Ascending aorta (tissue), 2 donors: ENCODE measurements around the gene FRMPD4. TPM values are rescaled to one million over a fixed set of nuclear protein-coding genes. Genes with fewer than 3 reads are reported as not detected.
A peak's percentile ranks its signal among the peaks of the same experiment; 100 is the strongest.

Experiments used
- DNase-seq, 2 donors: peaks; one replicate each; pipeline ENCODE4 v3.0.0-alpha.2; 2019; ENCODE audit warnings: low spot score in 2 of 2
- H3K27ac ChIP-seq, 2 donors: fragments of 200-600 bp; sonication (generic); one replicate each; pipeline ENCODE4 v1.5.1; 2016 to 2017; ENCODE audit warnings: mild to moderate bottlenecking in 1 of 2
- H3K27me3 ChIP-seq: fragments of 200-600 bp; sonication (generic); one replicate; pipeline ENCODE4 v1.5.1; 2017
- H3K36me3 ChIP-seq, 2 donors: fragments of 200-600 bp; sonication (generic); one replicate each; pipeline ENCODE4 v1.5.1; 2016
- H3K4me1 ChIP-seq, 2 donors: fragments of 200-600 bp; sonication (generic); one replicate each; pipeline ENCODE4 v1.5.1; 2016 to 2017; ENCODE audit warnings: mild to moderate bottlenecking in 1 of 2
- H3K4me3 ChIP-seq, 2 donors: fragments of 200-600 bp; sonication (generic); one replicate each; pipeline ENCODE4 v1.5.1; 2016 to 2017; ENCODE audit warnings: mild to moderate bottlenecking in 1 of 2
- H3K9me3 ChIP-seq, 2 donors: fragments of 200-600 bp; sonication (generic); one replicate each; pipeline ENCODE4 v1.5.1; 2016
- CTCF ChIP-seq, 3 experiments: fragments of 200-600 bp in 2 of 3; fragments of 450-650 bp in 1 of 3; sonication (generic) in 2 of 3; IDR thresholded peaks; one replicate each; pipeline ENCODE4 v1.5.1; 2016 to 2019; ENCODE audit warnings: antibody characterized with exemption in 3 of 3, mild to moderate bottlenecking in 1 of 3, moderate library complexity in 1 of 3
- intact Hi-C: fragments of 100-400 bp; cut with DNase I; formaldehyde crosslinking; loops from one replicate; pipeline ENCODE4 v1.15.1; 2023
- total RNA-seq: library from RNA; depleted of rRNA; stranded (reverse); fragments of >200 nt; gene quantifications from one replicate; pipeline ENCODE4 v1.1.0, GENCODE V29; 2016

Gene FRMPD4
- total RNA-seq, 1 donor from 2014 or later = not detected

DNA sequence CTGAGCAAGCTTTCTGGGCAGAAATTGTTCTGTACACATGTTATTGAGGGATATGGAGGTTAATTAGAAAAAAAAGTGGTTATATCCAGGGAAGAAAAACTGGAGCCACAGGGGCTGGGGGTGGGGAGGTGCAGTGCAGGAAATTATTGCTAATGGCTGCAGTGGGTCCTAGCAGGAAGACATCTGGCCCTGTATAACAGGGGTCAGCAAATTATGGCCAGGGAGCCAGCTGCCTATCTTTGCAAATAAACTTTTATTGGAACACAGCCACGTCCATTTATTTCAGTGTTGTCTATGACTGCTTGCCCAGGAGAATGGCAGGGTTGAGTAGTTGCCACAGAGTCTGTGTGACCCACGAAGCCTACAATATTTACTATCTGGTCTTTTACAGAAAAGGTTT is 629.6 kb downstream of the FRMPD4 start:
- H3K27ac ChIP-seq = no peak overlapping the region
- no peaks in the 10 kb centered on the region for H3K4me1 ChIP-seq
- intact Hi-C loops = no loop called here
- DNase-seq = no peak
- peaks cover 0 to 7% of the 10 kb centered on the region in 2 donors for H3K9me3 ChIP-seq
- H3K36me3 ChIP-seq = no peaks in the 10 kb centered on the region
- no peak for TF ChIP-seq CTCF (IDR thresholded peaks at IDR 0.05)
- H3K4me3 ChIP-seq = no peak overlapping the region
- no peaks in the 10 kb centered on the region for H3K27me3 ChIP-seq

DNA sequence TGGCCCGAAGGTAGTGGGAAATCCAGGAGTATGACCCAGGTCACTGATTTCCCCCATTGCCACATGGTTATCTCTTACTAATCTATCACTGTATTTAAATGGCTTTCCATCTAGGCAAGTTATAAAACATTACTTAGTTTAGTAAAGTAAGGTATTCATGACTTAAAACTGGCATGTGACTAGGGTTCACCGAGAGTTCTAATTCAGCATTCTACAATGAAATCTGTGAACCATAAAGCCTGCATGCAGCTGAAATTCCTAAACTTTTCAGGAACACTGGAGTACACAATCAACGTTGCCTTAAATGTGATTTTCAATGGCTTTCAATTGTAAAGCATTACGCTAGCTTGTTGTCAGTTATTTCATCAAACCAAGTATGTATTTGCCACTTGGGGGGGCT is 630.2 kb downstream of the FRMPD4 start:
- no peak for DNase-seq
- H3K27ac ChIP-seq = no peak overlapping the region
- peaks cover 0 to 7% of the 10 kb centered on the region in 2 donors for H3K9me3 ChIP-seq
- no peaks in the 10 kb centered on the region for H3K4me1 ChIP-seq
- intact Hi-C loops = no loop called here
- H3K27me3 ChIP-seq = no peaks in the 10 kb centered on the region
- no peak for TF ChIP-seq CTCF (IDR thresholded peaks at IDR 0.05)
- H3K36me3 ChIP-seq = no peaks in the 10 kb centered on the region
- H3K4me3 ChIP-seq = no peak overlapping the region

DNA sequence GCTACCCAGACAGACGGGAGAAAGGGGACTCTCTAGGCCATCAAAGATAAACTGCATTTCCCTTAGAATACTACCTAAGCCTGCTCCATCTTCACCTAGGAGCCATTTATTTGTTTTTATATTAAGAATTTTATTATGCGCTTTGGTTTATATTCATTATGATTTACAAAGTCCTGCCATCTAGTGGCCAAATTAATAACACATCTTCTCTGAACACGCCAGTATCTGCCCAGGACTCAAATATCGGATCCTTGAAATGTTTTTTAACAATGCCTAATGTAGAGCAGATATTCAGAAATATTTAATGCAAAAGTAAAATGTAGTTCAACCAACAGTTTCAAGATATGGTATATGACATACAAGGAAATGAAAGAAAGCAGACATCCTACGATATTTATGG is 632.2 kb downstream of the FRMPD4 start:
- Histone ChIP-seq H3K27me3 (no peaks in the 10 kb centered on the region), H3K4me1 (no peaks in the 10 kb centered on the region), H3K36me3 (no peaks in the 10 kb centered on the region), H3K27ac (no peak overlapping the region), H3K4me3 (no peak overlapping the region), H3K9me3 (peaks cover 0 to 1% of the 10 kb centered on the region in 2 donors)
- intact Hi-C loops = no loop called here
- DNase-seq = no peak
- TF ChIP-seq CTCF (IDR thresholded peaks at IDR 0.05) = peak in 2 of 3 experiments; percentile 37 to 56

GRCh38 chrX:12771445-12772069 is 633.3 kb downstream of the FRMPD4 start:
- no peaks in the 10 kb centered on the region for H3K27me3 ChIP-seq
- no peak for DNase-seq

More at GRCh38 chrX:12771445-12772069, 633.3 kb downstream of the FRMPD4 start:
- H3K4me1 ChIP-seq = no peaks in the 10 kb centered on the region
- H3K27ac ChIP-seq = no peak overlapping the region
- peak in 2 of 3 experiments; percentile 16 to 39 for TF ChIP-seq CTCF (IDR thresholded peaks at IDR 0.05)
- no peaks in the 10 kb centered on the region for H3K36me3 ChIP-seq
- H3K9me3 ChIP-seq = no peaks in the 10 kb centered on the region
- intact Hi-C loops = no loop called here
- H3K4me3 ChIP-seq = no peak overlapping the region
